GM08714 (cell line): ENCODE results near the gene ZFYVE21.

Experiments
- H3K4me3 ChIP-seq: fragments of 200-500 bp; sonication (Bioruptor generic); 2 replicates; pipeline ENCODE4 v1.5.1; 2014; ENCODE audit warnings: mild to moderate bottlenecking, low read length, inconsistent platforms
- ZNF274 ChIP-seq: IDR thresholded peaks from 2 replicates; pipeline ENCODE4 v1.6.1; 2012; ENCODE audit warnings: mild to moderate bottlenecking, low read depth, low read length

Gene ZFYVE21

DNA sequence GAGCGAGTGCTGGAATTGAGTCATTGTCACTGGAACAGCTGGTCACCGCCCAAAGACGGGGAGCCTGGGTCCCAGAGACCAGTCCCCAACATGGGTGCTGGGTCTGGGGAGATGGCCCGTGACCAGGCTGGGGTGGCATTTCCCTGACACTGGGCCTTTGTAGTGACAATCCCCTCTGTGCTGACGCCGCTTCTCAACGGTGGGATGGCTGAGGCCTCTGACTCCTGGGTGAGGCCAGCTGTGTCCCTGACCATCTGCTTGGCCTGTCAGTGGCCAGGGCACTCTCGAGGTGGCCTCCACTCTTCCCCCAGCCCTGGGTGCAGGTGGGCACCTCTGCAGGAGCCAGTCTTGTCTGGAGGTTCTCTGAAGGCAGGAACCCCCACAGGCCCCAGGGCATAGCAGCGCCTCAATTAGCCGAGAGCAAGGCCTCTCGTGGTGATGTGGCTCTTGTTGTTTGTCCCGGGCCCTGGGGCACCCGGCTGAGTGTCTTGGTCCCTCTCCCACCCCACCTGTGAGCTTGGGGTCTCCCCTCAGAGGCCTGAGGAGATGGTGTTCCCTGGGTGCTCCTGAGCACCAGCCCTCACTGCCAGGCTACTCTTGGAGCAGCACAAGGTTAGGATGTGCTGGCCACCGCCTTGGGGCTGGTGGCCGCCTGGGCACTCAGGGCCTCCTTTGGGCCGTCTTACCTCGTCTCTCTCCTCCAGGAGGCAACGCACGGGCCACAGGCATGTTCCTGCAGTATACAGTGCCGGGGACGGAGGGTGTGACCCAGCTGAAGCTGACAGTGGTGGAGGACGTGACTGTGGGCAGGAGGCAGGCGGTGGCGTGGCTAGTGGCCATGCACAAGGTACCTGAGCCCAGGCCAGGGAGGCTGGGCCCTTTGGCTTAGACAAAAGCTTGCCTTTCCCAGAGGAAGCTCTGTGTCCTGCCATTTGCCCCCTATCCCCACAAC lies 16.6 kb downstream of the ZFYVE21 start:
- no peak for TF ChIP-seq ZNF274
- no peak overlapping the region for H3K4me3 ChIP-seq

DNA sequence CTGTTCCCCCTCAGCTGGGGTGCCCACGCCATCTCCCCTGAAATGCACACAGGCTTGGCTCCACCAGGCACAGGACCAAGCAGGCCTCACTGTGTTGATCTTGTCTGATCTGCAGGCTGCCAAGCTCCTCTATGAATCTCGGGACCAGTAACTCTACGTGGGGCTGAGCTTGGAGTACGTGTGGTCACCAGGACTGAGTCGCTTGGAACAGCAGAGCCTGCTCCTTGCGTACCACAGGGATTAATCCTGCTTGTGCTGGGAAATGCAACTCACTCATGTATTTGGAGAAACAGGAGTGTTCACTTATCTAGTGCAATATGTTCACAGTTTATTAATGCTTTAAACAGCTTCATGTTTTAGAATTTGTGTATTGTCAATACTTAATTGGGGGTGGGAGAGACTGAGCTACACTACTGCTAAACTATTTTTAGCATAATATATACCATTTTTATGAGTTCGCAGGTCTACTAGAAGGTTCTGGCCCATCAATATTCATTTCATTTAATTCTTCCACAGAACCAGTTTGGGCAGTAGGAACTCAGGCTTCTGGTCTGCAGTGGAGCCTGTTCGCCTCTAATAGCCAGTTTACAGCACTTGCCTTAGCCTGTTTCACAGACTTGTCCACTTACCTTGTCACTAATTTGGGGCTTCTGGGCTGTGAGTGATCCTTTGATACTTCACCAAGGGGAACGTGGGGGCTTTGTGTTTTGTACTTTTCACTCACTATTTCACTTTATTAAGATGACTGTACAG lies 17.4 kb downstream of the ZFYVE21 start:
- H3K4me3 ChIP-seq: no peak overlapping the region
- no peak for TF ChIP-seq ZNF274

DNA sequence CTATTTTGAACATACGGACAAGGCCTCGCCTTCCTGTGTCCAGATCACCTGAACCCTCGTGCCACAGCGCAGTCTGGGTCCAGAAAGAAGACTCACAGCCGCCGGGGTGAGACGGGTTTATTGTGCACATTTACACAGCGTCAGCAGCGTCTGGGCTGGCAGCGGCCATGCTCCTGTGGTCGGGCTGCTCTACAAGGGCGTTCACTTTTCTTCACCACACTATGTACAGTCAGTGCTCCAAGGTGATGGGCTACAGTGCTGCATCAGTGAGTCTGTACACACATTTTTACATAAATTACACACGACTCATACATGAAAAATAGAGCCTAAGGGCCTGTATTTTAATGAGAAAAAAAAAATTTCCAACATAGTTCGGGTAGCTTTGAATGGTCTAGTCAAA lies 18.0 kb downstream of the ZFYVE21 start:
- H3K4me3 ChIP-seq: no peak overlapping the region
- TF ChIP-seq ZNF274: no peak

DNA sequence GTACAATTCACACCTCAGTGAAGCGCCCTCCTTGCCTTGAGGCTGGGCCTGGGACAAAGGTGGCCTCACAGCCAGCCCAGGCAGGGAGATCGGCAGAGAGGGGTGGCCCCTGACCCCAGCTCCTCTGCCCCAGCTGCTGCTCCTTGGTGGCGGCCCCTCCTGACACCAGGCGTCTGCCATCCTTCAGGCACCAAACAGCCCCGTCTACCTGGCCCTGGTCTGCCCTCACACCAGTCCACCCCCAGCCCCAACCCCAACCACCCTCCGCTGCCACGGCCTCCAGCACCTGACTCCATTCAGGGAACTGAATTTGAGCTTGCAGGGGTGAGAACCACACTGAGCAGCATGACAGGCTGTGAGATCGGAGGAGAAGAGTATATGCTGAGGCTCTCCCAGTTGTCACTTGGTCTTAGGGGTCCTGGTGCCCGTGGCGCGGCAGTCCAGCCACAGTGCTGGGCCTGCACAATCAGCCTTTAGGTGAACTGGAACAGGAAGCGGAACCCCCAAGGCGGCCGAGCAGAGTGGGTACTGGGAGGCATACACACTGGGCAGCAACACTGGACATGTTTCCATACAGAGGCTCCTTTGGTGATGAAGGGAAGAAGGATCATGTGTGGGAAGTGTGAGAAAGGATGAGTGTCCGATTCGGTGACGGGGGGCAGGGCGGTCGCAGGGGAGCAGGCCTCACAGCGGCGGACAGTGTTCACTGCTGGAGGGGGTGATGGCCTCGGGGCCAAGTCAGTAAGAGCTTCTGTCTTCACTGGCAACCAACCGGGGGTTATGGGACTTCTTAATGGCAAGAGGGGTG lies 18.7 kb downstream of the ZFYVE21 start:
- no peak overlapping the region for H3K4me3 ChIP-seq
- TF ChIP-seq ZNF274: no peak

- TF ChIP-seq ZNF274: no peak
- no peak overlapping the region for H3K4me3 ChIP-seq
Measured at GRCh38 chr14:103735022-103735421, 19.4 kb downstream of the ZFYVE21 start.

DNA sequence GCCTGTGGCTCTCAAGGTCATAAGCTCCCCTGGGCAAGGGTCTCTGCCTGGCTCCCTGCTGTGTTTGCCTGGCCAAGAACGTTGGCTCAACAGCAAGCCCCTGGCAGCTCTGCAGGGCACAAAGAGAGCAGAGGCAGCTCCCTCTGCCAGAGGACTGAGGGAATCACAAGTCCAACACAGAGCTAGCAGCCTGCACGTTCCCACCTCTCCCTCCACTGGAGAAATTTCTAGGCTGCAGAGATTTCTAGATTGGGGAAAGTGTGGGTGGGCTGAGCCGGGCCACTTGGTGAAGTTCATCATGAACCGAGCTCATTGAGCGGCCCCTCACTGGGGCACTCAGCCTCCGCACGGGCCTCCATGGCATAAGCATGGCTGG lies 19.8 kb downstream of the ZFYVE21 start:
- TF ChIP-seq ZNF274: no peak
- no peak overlapping the region for H3K4me3 ChIP-seq

GRCh38 chr14:103735815-103736545 lies 20.4 kb downstream of the ZFYVE21 start:
- TF ChIP-seq ZNF274: no peak
- no peak overlapping the region for H3K4me3 ChIP-seq

GRCh38 chr14:103736546-103737431 lies 21.2 kb downstream of the ZFYVE21 start:
- no peak for TF ChIP-seq ZNF274

DNA sequence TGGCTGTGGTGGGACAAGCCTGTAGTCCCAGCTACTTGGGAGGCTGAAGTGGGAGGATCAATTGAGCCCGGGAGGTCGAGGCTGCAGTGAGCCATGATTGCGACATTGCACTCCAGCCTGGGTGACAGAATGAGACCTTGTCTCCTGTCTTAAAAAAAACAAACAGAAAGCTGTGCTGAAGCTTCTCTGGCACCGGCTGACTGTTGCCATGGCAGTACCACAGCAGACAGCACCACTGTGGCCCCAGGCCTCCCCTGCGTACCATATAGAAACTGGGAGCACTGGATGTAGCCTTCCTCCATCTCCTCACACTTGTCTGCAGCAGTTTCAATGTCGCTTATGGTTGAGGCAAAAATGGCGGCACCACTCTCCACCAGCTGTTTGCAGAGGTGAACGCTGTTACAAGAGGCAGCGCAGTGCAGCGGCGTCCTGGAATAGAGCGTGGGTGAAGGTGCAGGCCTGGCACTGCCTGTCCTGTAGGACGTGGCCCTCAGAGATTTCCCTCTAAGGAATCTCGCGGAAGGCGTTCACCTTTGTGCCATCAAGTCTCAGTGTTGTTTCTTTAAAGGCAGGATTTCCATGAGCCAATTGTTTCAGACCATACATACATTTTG lies 21.9 kb downstream of the ZFYVE21 start:
- no peak for TF ChIP-seq ZNF274

More at GRCh38 chr14:103736546-103737431, 21.2 kb downstream of the ZFYVE21 start:
- no peak overlapping the region for H3K4me3 ChIP-seq

DNA sequence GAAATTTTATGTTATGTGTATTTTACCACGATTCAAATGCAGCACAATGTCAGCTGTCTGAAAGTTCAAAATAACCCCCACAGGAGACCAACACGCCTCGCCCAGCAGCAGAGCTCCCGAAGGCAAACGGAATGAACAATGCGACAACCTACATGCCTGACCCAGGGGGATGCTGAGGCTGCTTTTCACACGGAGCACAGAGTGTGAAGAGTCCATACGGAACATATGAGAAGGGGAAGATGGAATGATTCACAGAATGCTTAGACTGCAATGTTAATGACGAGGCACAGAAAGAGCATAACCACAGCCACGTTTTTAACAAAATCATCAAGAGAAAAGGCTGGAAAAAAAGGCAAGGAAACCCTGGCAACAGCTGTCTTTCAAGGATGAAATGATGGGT lies 22.6 kb downstream of the ZFYVE21 start:
- TF ChIP-seq ZNF274: no peak

More for the DNA sequence above, 21.9 kb downstream of the ZFYVE21 start:
- H3K4me3 ChIP-seq: no peak overlapping the region

DNA sequence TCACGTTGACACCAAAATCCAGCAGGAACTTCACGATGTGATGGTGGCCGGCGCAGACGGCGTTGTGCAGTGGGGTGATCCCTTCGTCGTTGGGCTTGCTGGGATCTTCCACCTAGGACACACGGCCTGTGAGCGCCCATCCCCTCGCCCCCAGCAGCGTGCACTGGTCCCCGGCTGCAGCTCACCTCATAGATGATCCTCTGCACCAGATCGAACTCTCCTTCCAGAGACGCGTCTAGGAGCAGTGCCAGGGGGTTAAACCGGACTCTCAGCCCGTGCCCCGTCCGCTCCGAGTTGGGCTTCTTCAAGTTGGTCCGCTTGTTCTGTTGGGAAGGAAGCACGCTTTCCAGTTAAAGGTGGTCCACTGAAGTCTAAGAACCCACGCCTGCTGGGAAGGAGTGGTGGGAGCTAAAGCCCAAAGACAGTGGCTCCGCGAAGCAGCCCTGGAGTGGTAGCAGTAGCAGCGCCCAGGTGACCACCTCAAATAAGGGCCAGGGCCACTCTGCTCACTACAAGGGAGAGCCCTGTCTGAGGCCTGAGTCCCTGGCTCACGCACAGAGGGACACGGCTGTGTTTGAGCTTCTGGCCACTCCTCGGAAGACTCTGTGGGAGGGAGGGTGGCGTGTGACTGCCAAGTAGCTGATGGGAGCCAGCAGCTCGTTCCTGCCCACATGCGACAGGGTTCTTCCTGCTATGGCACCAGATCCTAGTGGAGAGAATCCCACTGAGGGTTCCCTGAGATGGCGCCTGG lies 23.3 kb downstream of the ZFYVE21 start:
- TF ChIP-seq ZNF274: no peak
- no peak overlapping the region for H3K4me3 ChIP-seq

More for the DNA sequence above, 22.6 kb downstream of the ZFYVE21 start:
- no peak overlapping the region for H3K4me3 ChIP-seq

GRCh38 chr14:103739466-103739792 lies 23.8 kb downstream of the ZFYVE21 start:
- TF ChIP-seq ZNF274: no peak
- H3K4me3 ChIP-seq: no peak overlapping the region
